T-helper 9 cell (primary cell): ENCODE data around the gene DNAL1.

Experiments
- DNase-seq: peaks from one replicate; pipeline ENCODE4 v3.0.0-alpha.2; 2020

The DNAL1 gene

GRCh38 chr14:73709904-73710469 is 65.2 kb downstream of the DNAL1 start:
- DNase-seq: no peak

- DNase-seq: no peak
Measured at GRCh38 chr14:73710737-73711136, 66.0 kb downstream of the DNAL1 start.

GRCh38 chr14:73712071-73712506 is 67.3 kb downstream of the DNAL1 start:
- no peak for DNase-seq

GRCh38 chr14:73712540-73713180 is 67.9 kb downstream of the DNAL1 start:
- no peak for DNase-seq

GRCh38 chr14:73713206-73713802 is 68.5 kb downstream of the DNAL1 start:
- no peak for DNase-seq

- peak; percentile 86 for DNase-seq
Measured at GRCh38 chr14:73713803-73714655, 69.2 kb downstream of the DNAL1 start, which contains the start of gene PNMA1. Gene PNMA1 (minus strand): TSS chr14:73714384. CDS start chr14:73713639, 745 bp downstream.

GRCh38 chr14:73714656-73715081 is 69.9 kb downstream of the DNAL1 start:
- DNase-seq: no peak

GRCh38 chr14:73715707-73716106 is 70.9 kb downstream of the DNAL1 start:
- no peak for DNase-seq

- no peak for DNase-seq
Measured at GRCh38 chr14:73717266-73717665, 72.5 kb downstream of the DNAL1 start.

- DNase-seq: no peak
Measured at GRCh38 chr14:73717711-73718417, 73.1 kb downstream of the DNAL1 start.

GRCh38 chr14:73718418-73719251 is 73.8 kb downstream of the DNAL1 start:
- no peak for DNase-seq

- DNase-seq: no peak
Measured at GRCh38 chr14:73719361-73719760, 74.6 kb downstream of the DNAL1 start.

- no peak for DNase-seq
Measured at GRCh38 chr14:73719791-73720190, 75.0 kb downstream of the DNAL1 start.

- no peak for DNase-seq
Measured at GRCh38 chr14:73720636-73721035, 75.8 kb downstream of the DNAL1 start.

- DNase-seq: no peak
Measured at GRCh38 chr14:73721101-73721821, 76.5 kb downstream of the DNAL1 start.

- no peak for DNase-seq
Measured at GRCh38 chr14:73722581-73722980, 77.8 kb downstream of the DNAL1 start.

GRCh38 chr14:73723406-73723796 is 78.6 kb downstream of the DNAL1 start:
- DNase-seq: no peak

- DNase-seq: no peak
Measured at GRCh38 chr14:73723797-73724661, 79.2 kb downstream of the DNAL1 start.

- no peak for DNase-seq
Measured at GRCh38 chr14:73724696-73725095, 79.9 kb downstream of the DNAL1 start.
